GM18873 (cell line): ENCODE measurements around the gene SPANXC.
"Not testable (repeated sequence)": the region's sequence is repeated elsewhere in the genome, so short reads cannot be mapped to it uniquely, and the experiment has no call there.

Experiments
- ATAC-seq: cut with Tn5 transposase; IDR thresholded peaks from one replicate; pipeline ENCODE4 v1.9.1; 2021; ENCODE audit warnings: mild to moderate bottlenecking, moderate library complexity, moderate number of reproducible peaks; ENCODE audit not compliant: unreplicated experiment, low FRiP score

SPANXC gene, protein sequence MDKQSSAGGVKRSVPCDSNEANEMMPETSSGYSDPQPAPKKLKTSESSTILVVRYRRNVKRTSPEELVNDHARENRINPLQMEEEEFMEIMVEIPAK

GRCh38 chrX:141242417-141242816 is at the start of gene SPANXC:
TSS of gene SPANXC (minus strand) at chrX:141242517. CDS start at chrX:141242457, 60 bp downstream.
- ATAC-seq, result not testable (repeated sequence)

GRCh38 chrX:141279476-141279875 is 37.2 kb upstream of the SPANXC start:
- ATAC-seq, result no peak

DNA sequence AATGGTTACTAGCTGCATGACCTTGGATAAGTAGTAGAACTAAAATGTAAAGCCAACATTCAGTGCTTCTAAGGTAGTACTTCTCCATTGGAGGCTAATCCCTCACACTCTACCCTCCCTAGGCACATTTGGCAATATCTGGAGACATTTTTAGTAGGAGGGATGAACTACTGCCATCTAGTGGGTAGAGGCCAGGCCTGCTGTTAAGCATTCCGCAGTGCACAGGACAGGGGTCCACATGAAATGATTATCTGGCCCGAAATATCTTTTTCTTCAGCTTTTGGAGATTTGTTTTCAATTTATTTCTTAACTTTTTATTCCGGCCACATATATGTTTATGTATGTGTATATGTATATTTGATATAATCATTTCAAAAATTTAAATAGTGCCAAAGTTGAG is 36.0 kb upstream of the SPANXC start:
- no peak for ATAC-seq

GRCh38 chrX:141258080-141258479 is 15.8 kb upstream of the SPANXC start:
- no peak for ATAC-seq

- ATAC-seq, result no peak
These were observed 20.7 kb downstream of the SPANXC start for GRCh38 chrX:141221611-141222010.

DNA sequence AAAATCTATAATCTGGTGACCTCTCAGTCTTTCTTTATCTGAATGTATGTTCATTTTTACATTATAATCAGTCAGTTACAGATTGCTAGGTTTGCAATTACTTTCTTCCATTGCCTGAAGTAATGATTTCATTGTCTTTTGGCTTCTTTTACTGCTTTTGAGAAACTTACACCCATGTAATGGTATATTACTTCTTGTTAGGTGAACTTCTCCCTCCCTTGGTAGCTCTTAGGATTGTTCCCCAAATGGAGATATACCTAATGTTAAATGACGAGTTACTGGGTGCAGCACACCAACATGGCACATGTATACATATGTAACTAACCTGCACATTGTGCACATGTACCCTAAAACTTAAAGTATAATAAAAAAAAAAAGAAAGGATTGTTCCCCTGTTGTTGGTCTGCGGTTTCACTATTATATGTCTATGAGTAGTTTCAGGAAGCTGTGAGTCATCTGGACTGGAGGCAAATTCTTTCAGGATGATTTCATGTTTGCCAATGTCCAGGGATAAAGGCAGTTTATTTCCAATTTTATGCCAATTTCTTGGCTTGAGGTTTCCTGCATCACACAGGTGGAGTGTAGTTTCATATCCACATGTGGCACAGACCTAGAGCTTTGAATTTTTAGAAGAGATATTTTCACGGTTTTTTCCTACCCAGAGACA is 21.8 kb downstream of the SPANXC start:
- no peak for ATAC-seq

- no peak for ATAC-seq
These were observed 28.1 kb downstream of the SPANXC start for GRCh38 chrX:141214196-141214595.

GRCh38 chrX:141201962-141202361 is 40.4 kb downstream of the SPANXC start:
- no peak for ATAC-seq
